AG10803 (cell line): Measurements from ENCODE around the gene RPLP2.

Experiments
- DNase-seq: peaks from one replicate; pipeline ENCODE4 v3.0.0; 2010; ENCODE audit warnings: low read depth
- H3K4me3 ChIP-seq: 2 replicates; pipeline ENCODE4 v1.5.1; 2011; ENCODE audit warnings: mild to moderate bottlenecking, low read length, control low read depth
- CTCF ChIP-seq: conservative IDR thresholded peaks from 2 replicates; pipeline ENCODE4 v1.5.1; 2011; ENCODE audit warnings: mild to moderate bottlenecking, low read length, control low read depth, inconsistent platforms

Gene RPLP2

DNA sequence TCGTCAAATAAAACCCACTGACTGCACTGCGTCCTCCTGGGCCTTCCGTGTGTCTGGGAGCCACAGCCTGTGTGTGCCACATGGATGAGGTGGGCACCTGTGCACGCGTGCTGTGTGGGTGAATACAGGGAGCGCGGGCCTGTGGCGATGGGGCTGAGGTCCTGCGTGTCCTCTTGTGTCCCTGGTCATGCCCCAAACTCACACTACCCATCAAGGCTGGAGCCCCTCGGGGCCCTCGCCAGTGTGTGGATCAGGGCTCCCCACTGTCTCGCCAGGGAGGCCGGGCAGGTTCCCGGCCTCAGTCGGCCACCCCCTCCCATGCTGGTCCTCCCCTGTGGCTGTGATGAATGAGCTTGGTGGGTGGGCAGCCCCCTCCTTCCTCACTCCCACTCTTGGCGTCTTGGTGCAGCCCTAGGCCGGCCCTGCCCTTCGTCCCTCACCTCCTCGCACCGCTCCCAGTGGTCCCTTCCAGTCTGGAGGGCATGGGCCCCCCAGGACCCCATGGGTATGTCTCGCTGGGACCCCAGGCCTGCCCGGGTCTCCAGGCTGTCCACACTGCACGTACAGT is 22.3 kb downstream of the RPLP2 start:
- no peak for TF ChIP-seq CTCF
- H3K4me3 ChIP-seq: peak overlapping the region; percentile 60
- no peak for DNase-seq

DNA sequence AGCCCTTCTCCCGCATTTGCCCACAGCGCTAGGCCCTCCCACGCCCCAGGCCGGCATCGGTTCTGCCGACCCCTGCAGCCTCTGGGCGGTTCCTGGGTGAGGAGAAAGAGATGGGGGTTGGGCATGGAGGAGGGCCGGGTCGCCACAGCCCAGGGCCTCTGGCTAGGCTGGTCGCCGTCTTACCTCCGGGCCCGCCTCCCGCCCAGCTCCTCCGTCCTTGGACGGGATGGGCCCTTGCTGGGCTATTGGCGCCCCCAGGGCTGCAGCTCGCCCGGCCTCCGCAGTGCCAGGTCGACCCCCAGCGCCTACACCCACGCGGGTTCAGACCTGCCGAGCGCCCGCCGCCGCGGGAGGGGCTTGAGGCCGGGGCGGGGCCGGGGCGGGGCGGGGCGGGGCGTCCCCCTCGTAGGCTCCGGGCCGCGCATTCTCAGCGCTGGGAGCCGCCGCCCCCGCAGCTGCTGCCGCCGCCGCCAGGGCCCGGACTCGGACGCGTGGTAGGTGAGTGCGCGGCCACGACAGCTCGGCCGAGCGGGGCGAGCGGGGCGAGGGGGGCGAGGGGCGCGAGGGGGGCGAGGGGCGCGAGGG is 22.9 kb downstream of the RPLP2 start, which contains the start of gene CD151:
Gene CD151, plus strand, starts transcription at position 424 of the 585 bp plus-strand sequence. CDS start 3,118 bp downstream, outside the sequence.
- peak; percentile 50 for DNase-seq
- H3K4me3 ChIP-seq: peak within 1 kb of the TSS; percentile 84
- TF ChIP-seq CTCF: no peak

GRCh38 chr11:833114-833791 is 23.5 kb downstream of the RPLP2 start:
- TF ChIP-seq CTCF: no peak
- DNase-seq: peak; percentile 43
- peak overlapping the region; percentile 84 for H3K4me3 ChIP-seq

DNA sequence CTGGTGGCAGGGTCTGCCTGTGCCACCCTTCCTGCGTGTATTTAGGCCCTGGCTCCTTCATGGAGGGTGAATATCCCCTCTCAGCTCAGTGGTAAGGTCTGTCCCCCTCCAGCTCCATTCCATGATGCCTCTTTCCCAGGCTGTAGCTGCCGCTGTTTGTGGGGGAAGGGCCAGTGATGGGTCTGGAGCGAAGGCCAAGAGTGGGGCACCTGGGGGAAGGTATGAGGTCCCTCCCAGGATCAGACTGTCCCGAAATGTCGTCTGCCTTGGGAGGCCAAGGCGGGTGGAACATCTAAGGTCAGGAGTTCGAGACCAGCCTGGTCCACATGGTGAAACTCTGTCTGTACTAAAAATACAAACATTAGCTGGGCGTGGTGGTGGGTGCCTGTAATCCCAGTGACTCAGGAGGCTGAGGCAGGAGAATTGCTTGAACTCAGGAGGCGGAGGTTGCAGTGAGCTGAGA is 24.1 kb downstream of the RPLP2 start:
- no peak for TF ChIP-seq CTCF
- H3K4me3 ChIP-seq: peak overlapping the region; percentile 84
- no peak for DNase-seq

GRCh38 chr11:834371-835316 is 24.9 kb downstream of the RPLP2 start:
- H3K4me3 ChIP-seq: peak overlapping the region; percentile 84

GRCh38 chr11:836274-836673 is 26.5 kb downstream of the RPLP2 start:
- H3K4me3 ChIP-seq: no peak overlapping the region
- no peak for DNase-seq
- no peak for TF ChIP-seq CTCF

More at GRCh38 chr11:834371-835316, 24.9 kb downstream of the RPLP2 start:
- DNase-seq: peak; percentile 82
- TF ChIP-seq CTCF: no peak
